K562 (cell line): Measurements from ENCODE around the gene KRTAP5-1. TPM values are rescaled to one million over a fixed set of nuclear protein-coding genes. Genes with fewer than 3 reads are reported as not detected.

Experiments used
- FOXP4 ChIP-seq: sonication (generic); formaldehyde crosslinking; IDR thresholded peaks from 2 replicates; pipeline ENCODE4 v1.8.0; 2022; ENCODE audit warnings: mild to moderate bottlenecking, missing genetic modification reagents, borderline replicate concordance
- GTF2B ChIP-seq: IDR thresholded peaks from 2 replicates; pipeline ENCODE4 v1.6.1; 2011; ENCODE audit not compliant: insufficient read length; ENCODE audit errors: extremely low read depth
- SAFB2 ChIP-seq: fragments of 200-400 bp; formaldehyde crosslinking; IDR thresholded peaks from 2 replicates; pipeline ENCODE4 v1.6.1; 2018; ENCODE audit warnings: borderline replicate concordance, low read length, low read depth, moderate library complexity; ENCODE audit not compliant: severe bottlenecking
- THAP12 ChIP-seq: fragments of 250-450 bp; sonication (Bioruptor Pico); IDR thresholded peaks from 2 replicates; pipeline ENCODE4 v1.9.0; 2021; ENCODE audit warnings: mild to moderate bottlenecking, inconsistent platforms
- ZNF57 ChIP-seq: fragments of 450-650 bp; formaldehyde crosslinking; IDR thresholded peaks from 2 replicates; pipeline ENCODE4 v1.4.0; 2020; ENCODE audit warnings: mild to moderate bottlenecking, moderate library complexity
- ZNF780A ChIP-seq: fragments of 250-450 bp; sonication (Bioruptor Pico); IDR thresholded peaks from 2 replicates; pipeline ENCODE4 v1.5.0; 2021; ENCODE audit warnings: mild to moderate bottlenecking
- polyA plus RNA-seq, 8 experiments: library from polyadenylated mRNA; depleted of rRNA in 4 of 8; stranded (reverse) in 5 of 8; unstranded in 3 of 8; fragments of >200 nt; fragmentation: Nextera tagmentation in 2 of 8; fragmentation: Illumina TruSeq in 1 of 8; extraction: Ambion mirVana in 2 of 8; extraction: Trizol in 1 of 8; gene quantifications; 2 replicates each; pipeline versions ENCODE4 v1.2.1 to v1.2.3, GENCODE V29; 2011 to 2014; ENCODE audit warnings: inconsistent platforms in 1 of 8, missing spikeins in 1 of 8
- total RNA-seq, 7 experiments: library from RNA; depleted of rRNA in 6 of 7; stranded (reverse); fragments of >200 nt in 6 of 7; fragmentation: Illumina TruSeq in 2 of 7; extraction: Trizol in 2 of 7; gene quantifications; 2 replicates each; pipeline versions ENCODE4 v1.2.1 to v1.2.3, GENCODE V29; 2011 to 2021; ENCODE audit warnings: low replicate concordance in 1 of 7

Gene KRTAP5-1
- total and polyA plus RNA-seq, 9 of the 15 experiments (the other 6 are each of a cell fraction or from before 2014, with no cell fraction given): not detected

GRCh38 chr11:1623716-1624115 is 38.6 kb upstream of the KRTAP5-1 start (continued):
- TF ChIP-seq THAP12: no peak
- no peak for TF ChIP-seq GTF2B
- no peak for TF ChIP-seq SAFB2
- TF ChIP-seq ZNF57 (CRISPR knock-in tag): no peak
- no peak for TF ChIP-seq ZNF780A (CRISPR knock-in tag)
- no peak for TF ChIP-seq FOXP4 (CRISPR knock-in tag)
- TF ChIP-seq, all 486 proteins: peak for 0
